HG02763 (cell line): ENCODE results near the gene P2RX3.
"Not testable (repeated sequence)": the region's sequence is repeated elsewhere in the genome, so short reads cannot be mapped to it uniquely, and the experiment has no call there.

ENCODE experiments used
- ATAC-seq: cut with Tn5 transposase; IDR thresholded peaks from one replicate; pipeline ENCODE4 v1.9.1; 2021; ENCODE audit warnings: mild to moderate bottlenecking, moderate library complexity; ENCODE audit not compliant: unreplicated experiment

P2RX3 gene

GRCh38 chr11:57324154-57324885 is 13.8 kb upstream of the P2RX3 start:
- ATAC-seq = no peak

DNA sequence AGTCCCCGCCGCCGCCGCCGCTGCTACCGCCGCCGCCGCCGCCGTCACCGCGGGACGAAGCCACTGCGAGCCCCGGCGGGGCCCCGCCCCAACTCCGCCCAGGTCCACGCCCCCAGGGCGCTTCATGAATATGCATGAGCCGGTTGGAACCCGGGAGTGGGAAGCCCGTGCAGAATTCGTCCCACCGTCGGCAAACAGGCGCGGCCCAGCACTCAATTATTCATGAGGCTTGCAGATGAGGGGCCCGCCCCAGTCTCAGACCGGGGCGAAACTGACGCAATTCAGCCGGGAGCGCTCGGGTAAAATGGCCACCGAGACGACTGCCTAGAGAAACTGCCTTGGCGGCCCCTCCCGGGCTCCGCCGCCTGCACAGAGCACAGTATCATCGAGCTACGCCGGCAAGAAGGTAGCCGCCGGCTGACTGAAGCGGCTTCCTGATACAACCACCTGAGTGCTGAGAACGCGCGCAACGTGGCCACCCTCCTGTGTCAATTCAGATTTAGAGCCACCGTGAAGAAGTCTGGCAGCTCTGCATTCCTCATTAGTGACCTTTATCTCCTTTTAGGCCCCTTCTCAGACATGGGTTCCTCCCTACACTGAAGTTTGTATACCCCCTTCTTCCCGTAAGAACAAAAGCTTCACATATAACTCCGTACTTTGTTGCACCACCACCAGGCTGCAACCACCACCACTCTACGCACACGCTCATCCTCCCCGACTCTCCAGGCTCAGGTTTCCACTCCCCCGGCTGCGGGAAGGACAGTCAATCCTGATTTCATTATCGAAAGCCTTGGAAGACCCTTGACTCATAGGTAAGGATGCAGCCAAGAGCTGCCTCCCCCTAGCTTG is 13.0 kb upstream of the P2RX3 start, which contains the start of gene TNKS1BP1:
Gene TNKS1BP1, minus strand, starts transcription at position 67 of the 849 bp plus-strand sequence. CDS start 3,067 bp downstream, outside the sequence.
- peak; percentile 91 for ATAC-seq

DNA sequence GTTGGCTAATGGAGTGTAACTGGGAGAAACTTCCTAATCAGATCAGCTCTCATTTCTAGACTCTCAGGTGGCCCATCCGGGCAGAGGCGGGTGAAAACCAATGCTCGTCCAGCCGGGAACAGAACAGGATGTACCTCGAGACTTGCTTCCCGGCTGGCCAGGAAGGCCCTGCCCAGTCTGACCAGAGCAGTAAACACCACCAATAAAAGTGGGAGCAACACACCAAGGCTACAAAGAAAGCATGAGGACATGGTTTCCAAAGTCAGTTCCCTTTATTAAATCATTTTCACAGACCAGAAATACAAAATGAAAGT is 12.5 kb upstream of the P2RX3 start:
- ATAC-seq = no peak

GRCh38 chr11:57327721-57328120 is 10.4 kb upstream of the P2RX3 start:
- ATAC-seq = no peak

- no peak for ATAC-seq
Observed at GRCh38 chr11:57330029-57330428, 8.1 kb upstream of the P2RX3 start.

GRCh38 chr11:57331720-57332119 is 6.4 kb upstream of the P2RX3 start:
- ATAC-seq = no peak

- no peak for ATAC-seq
Observed at GRCh38 chr11:57332694-57333440, 5.3 kb upstream of the P2RX3 start.

DNA sequence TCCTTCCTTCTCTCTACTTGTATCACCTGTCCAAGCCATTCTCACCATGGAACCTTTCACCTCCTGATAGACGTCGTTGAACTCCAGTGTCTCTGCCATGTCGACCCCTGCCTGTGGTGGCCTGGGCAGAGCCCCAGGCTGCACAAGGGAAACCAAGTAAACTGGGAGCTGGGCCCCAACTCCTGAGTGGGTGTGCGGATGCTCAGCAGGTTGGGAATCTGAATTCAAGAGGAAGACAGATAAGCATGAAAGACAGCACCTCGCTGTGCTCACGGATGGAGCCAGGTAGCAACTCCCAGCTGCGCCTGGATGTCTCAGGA is 3.2 kb upstream of the P2RX3 start:
- no peak for ATAC-seq

DNA sequence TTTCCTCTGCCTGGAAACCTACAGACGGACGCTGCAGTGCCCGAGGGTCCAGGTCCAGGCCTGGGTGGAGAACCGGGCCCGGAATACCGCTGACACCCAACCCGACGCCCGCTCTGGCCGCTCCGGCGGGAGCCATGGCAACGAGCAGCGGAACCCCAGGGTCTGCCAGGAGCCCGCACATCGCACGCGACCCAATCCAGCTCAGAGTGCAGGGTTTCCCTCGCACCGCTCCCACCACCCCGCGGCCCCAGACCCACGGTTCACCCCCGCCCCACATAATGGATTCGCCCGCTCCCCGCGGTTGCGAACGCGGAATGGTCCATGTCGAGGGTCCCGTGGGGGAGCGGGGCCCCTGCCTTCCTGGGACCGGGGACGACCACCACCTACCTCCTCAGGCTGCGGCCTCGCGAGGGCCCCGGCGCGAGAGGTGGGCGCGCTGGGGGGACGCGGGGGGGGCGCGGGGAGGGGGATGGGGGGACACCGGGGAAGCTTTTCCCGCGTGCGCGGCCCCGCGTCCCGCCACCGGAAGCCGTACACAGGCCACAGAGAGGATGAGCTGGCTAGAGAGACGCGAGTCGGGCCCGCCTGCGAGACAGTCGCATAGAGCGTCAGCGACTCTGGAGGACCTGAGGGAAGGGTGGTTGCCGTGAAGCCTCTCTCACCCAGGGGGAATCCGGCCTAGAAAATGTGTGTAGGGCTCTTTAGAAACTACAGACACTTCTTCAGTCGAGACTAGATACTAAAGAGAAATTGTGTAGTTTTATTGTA is 2.6 kb upstream of the P2RX3 start, which contains the start of gene SSRP1:
Gene SSRP1, minus strand, starts transcription at position 550 of the 768 bp plus-strand sequence. CDS start 771 bp downstream, outside the sequence.
- peak; percentile 100 for ATAC-seq

DNA sequence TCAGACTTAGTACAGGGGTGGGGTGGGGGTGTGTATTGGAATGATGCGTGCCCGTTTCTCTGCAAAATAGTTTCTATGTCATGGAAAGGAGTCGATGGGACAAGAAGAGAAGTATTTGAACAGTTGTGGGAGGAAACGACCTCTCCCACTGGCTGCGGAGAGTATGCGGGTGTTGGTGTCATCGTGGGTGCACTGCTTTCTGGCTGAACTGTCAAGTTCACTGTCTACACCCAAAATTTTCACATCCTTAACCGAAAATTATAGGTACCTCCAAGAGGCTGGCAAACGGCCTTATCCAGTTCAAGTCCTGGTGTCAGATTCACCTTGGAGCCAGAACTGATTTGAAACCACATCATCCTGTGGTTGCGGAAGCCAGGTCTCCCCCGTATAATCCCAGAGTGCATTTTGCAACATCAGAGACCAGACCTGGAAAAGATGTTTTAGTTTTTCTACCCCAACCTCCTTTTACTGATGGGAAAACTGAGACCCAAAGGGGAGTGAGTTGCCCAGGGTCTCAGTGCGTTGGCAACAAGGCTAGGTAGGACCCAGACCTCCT is 2.0 kb upstream of the P2RX3 start:
- peak; percentile 2 for ATAC-seq

GRCh38 chr11:57336856-57337255 is 1.3 kb upstream of the P2RX3 start:
- ATAC-seq = not testable (repeated sequence)

DNA sequence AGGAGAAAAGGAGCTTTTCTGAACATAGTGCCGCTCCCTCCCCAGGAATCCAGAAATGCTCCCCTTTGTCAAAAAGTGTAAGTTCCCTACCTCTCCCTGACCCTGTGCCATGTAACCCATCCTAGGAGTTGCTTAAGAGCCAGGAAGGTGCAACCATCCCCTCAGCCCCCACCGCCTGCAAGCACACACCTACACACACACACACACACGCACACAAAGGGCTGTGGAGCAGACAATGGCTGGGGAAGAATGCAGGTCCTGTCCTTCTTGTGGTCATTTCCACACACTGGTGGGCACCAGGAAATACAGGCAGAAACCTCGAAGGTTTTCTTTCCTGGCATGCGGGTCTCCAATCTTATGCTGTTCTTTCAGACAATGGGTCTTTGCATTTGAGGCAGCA is 1.2 kb downstream of the P2RX3 start:
- no peak for ATAC-seq

GRCh38 chr11:57340039-57340615 is 2.0 kb downstream of the P2RX3 start:
- ATAC-seq = no peak

GRCh38 chr11:57341250-57341808 is 3.2 kb downstream of the P2RX3 start:
- ATAC-seq = no peak

DNA sequence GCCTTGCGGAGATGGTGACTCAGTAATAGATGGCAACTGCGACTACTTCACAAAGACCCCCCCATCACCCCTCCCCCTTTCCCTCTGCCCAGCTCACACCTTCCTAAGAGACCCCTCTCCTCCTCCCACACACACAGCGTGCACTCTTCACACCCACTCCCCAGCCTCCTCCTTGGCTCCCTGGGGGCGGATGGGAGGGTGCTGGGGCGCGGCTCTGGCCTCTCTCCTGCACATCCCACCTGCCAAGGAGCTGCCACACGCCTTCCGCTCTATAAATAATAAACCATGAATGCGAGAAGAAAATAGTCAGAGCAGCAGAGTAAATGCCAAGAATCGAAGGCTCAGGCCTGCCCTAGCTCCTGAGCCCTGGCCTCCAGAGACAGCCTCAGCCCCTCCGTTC is 4.5 kb downstream of the P2RX3 start:
- no peak for ATAC-seq

GRCh38 chr11:57343825-57344224 is 5.7 kb downstream of the P2RX3 start:
- ATAC-seq = no peak

- ATAC-seq = no peak
Observed at GRCh38 chr11:57344826-57345225, 6.7 kb downstream of the P2RX3 start.

- ATAC-seq = peak; percentile 65
Observed at GRCh38 chr11:57345555-57346211, 7.5 kb downstream of the P2RX3 start.

- ATAC-seq = no peak
Observed at GRCh38 chr11:57347336-57347735, 9.2 kb downstream of the P2RX3 start.
